ENCODE results near the gene ASGR2.

DNA sequence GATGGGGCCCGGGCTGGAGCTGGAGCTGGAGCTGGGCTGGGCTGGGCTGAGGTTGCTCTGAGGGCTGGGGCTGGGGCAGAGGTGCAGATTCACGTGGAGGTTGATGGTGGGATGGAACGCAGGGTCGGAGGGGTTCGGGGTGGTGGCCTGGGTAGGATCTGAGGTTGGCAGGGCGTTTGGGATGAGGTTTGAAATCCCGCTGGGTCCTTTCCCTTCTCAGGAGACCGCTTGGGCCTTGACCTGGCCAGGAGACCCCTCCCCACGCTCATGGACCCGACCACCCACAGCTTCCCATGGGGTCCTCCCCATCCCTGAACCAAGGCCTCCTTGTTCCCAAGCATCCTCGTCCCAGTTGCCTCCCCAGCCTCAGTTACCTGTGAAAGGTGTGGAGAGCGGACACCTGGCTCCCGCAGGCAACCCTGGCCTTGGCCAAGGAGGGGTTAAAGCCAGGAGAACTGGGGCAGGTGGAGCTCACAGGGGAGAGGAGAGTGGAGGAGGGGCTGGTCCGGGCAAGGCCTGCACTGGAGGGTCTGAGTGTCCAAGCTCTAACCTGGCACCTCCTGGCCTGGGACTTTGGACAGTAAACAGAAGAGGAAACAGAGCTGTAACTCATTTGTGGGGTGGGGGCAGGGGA lies at the start of gene ASGR2:
- no peak for TF ChIP-seq CSDC2 (CRISPR knock-in tag; IDR thresholded peaks at IDR 0.05)
- no peak for TF ChIP-seq ZFP3 (CRISPR knock-in tag; IDR thresholded peaks at IDR 0.05)
- TF ChIP-seq, protein P1, sequence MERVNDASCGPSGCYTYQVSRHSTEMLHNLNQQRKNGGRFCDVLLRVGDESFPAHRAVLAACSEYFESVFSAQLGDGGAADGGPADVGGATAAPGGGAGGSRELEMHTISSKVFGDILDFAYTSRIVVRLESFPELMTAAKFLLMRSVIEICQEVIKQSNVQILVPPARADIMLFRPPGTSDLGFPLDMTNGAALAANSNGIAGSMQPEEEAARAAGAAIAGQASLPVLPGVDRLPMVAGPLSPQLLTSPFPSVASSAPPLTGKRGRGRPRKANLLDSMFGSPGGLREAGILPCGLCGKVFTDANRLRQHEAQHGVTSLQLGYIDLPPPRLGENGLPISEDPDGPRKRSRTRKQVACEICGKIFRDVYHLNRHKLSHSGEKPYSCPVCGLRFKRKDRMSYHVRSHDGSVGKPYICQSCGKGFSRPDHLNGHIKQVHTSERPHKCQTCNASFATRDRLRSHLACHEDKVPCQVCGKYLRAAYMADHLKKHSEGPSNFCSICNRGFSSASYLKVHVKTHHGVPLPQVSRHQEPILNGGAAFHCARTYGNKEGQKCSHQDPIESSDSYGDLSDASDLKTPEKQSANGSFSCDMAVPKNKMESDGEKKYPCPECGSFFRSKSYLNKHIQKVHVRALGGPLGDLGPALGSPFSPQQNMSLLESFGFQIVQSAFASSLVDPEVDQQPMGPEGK (CRISPR knock-in tag; IDR thresholded peaks at IDR 0.05; ENCODE audit: borderline replicate concordance), result no peak
- no peak for TF ChIP-seq ZFP30 (CRISPR knock-in tag; IDR thresholded peaks at IDR 0.05)
- TF ChIP-seq, protein P2, sequence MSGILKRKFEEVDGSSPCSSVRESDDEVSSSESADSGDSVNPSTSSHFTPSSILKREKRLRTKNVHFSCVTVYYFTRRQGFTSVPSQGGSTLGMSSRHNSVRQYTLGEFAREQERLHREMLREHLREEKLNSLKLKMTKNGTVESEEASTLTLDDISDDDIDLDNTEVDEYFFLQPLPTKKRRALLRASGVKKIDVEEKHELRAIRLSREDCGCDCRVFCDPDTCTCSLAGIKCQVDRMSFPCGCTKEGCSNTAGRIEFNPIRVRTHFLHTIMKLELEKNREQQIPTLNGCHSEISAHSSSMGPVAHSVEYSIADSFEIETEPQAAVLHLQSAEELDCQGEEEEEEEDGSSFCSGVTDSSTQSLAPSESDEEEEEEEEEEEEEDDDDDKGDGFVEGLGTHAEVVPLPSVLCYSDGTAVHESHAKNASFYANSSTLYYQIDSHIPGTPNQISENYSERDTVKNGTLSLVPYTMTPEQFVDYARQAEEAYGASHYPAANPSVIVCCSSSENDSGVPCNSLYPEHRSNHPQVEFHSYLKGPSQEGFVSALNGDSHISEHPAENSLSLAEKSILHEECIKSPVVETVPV (CRISPR knock-in tag; IDR thresholded peaks at IDR 0.05), result no peak
- no peak for TF ChIP-seq ARNTL (CRISPR knock-in tag; IDR thresholded peaks at IDR 0.05; ENCODE audit: borderline replicate concordance, low read depth)
- TF ChIP-seq ZNF8 (CRISPR knock-in tag; IDR thresholded peaks at IDR 0.05), result no peak
- no peak for TF ChIP-seq ESRRG (CRISPR knock-in tag; IDR thresholded peaks at IDR 0.05)
- no peak for TF ChIP-seq GLIS3 (CRISPR knock-in tag; IDR thresholded peaks at IDR 0.05)
- no peak for TF ChIP-seq TOX (CRISPR knock-in tag; IDR thresholded peaks at IDR 0.05; ENCODE audit: borderline replicate concordance)
- no peak for TF ChIP-seq ZC3H10 (CRISPR knock-in tag; IDR thresholded peaks at IDR 0.05)
